Neural progenitor cell (in vitro differentiated cells): Measurements from ENCODE around the gene CD79A. TPM values are rescaled to one million over a fixed set of nuclear protein-coding genes. Genes with fewer than 3 reads are reported as not detected.
A peak's percentile ranks its signal among the peaks of the same experiment; 100 is the strongest.

ENCODE experiments used
- DNase-seq: peaks from one replicate; pipeline ENCODE4 v3.0.0-alpha.2; 2016; ENCODE audit warnings: low spot score
- H2AFZ ChIP-seq: fragments of 200-600 bp; sonication (generic); replicated peaks from 2 replicates; pipeline ENCODE4 v1.6.1; 2016; ENCODE audit warnings: antibody characterized with exemption
- H3F3A ChIP-seq: fragments of 200-600 bp; sonication (generic); 2 replicates; pipeline ENCODE4 v1.6.1; 2016; ENCODE audit warnings: antibody characterized with exemption, low read depth
- H3K27ac ChIP-seq: fragments of 200-600 bp; sonication (generic); 2 replicates; pipeline ENCODE4 v1.5.1; 2016; ENCODE audit warnings: mild to moderate bottlenecking
- H3K27me3 ChIP-seq: fragments of 200-600 bp; sonication (generic); 2 replicates; pipeline ENCODE4 v1.6.1; 2016; ENCODE audit warnings: mild to moderate bottlenecking, moderate library complexity
- H3K36me3 ChIP-seq: fragments of 200-600 bp; sonication (generic); 2 replicates; pipeline ENCODE4 v1.5.1; 2016
- H3K4me1 ChIP-seq: fragments of 200-600 bp; sonication (generic); 2 replicates; pipeline ENCODE4 v1.6.1; 2016; ENCODE audit warnings: mixed run types
- H3K4me2 ChIP-seq: fragments of 200-600 bp; sonication (generic); 2 replicates; pipeline ENCODE4 v1.6.1; 2016
- H3K4me3 ChIP-seq: fragments of 200-600 bp; sonication (generic); 2 replicates; pipeline ENCODE4 v1.5.1; 2016
- H3K79me2 ChIP-seq: fragments of 200-600 bp; sonication (generic); 2 replicates; pipeline ENCODE4 v1.6.1; 2016; ENCODE audit warnings: low read depth
- H3K9ac ChIP-seq: fragments of 200-600 bp; sonication (generic); 2 replicates; pipeline ENCODE4 v1.6.1; 2016
- H3K9me3 ChIP-seq: fragments of 200-600 bp; sonication (generic); 2 replicates; pipeline ENCODE4 v1.5.1; 2016; ENCODE audit warnings: low read depth
- H4K20me1 ChIP-seq: fragments of 200-600 bp; sonication (generic); 2 replicates; pipeline ENCODE4 v1.6.1; 2016; ENCODE audit warnings: low read depth
- H3K27ac Mint-ChIP-seq: 3 replicates; pipeline ENCODE4 v1.8.0; 2021; ENCODE audit warnings: mixed read lengths
- H3K27me3 Mint-ChIP-seq: 2 replicates; pipeline ENCODE4 v1.8.0; 2022; ENCODE audit warnings: low read depth, mild to moderate bottlenecking, inconsistent platforms, moderate library complexity, mixed read lengths; ENCODE audit not compliant: insufficient read depth
- H3K36me3 Mint-ChIP-seq: 3 replicates; pipeline ENCODE4 v1.8.0; 2021; ENCODE audit warnings: mixed read lengths
- H3K4me1 Mint-ChIP-seq: 3 replicates; pipeline ENCODE4 v1.8.0; 2021; ENCODE audit warnings: mixed read lengths
- H3K4me3 Mint-ChIP-seq: 3 replicates; pipeline ENCODE4 v1.8.0; 2021; ENCODE audit warnings: mild to moderate bottlenecking, moderate library complexity, mixed read lengths
- H3K9me3 Mint-ChIP-seq: 3 replicates; pipeline ENCODE4 v1.8.0; 2020; ENCODE audit warnings: mixed read lengths
- EZH2 ChIP-seq: fragments of 200-600 bp; sonication (generic); IDR thresholded peaks from 2 replicates; pipeline ENCODE4 v1.6.1; 2017; ENCODE audit warnings: antibody characterized with exemption, mild to moderate bottlenecking, moderate library complexity
- EZH2phosphoT487 ChIP-seq: fragments of 200-600 bp; sonication (generic); IDR thresholded peaks from 2 replicates; pipeline ENCODE4 v1.6.1; 2017; ENCODE audit warnings: antibody characterized with exemption
- microRNA-seq: library from miRNA; unstranded; fragments of <30 nt; microRNA quantifications from one replicate; pipeline ENCODE4, GENCODE V29; 2016
- small RNA-seq: library from RNA; depleted of rRNA; stranded (forward); fragments of <200 nt; gene quantifications from one replicate; pipeline ENCODE3, GENCODE V24; 2015
- total RNA-seq: library from RNA; depleted of rRNA; stranded (reverse); fragments of >200 nt; gene quantifications from 2 replicates; pipeline ENCODE4 v1.2.3, GENCODE V29; 2015; ENCODE audit warnings: low replicate concordance
- TF ChIP-seq, protein P1 (sequence below): fragments of 200-600 bp; sonication (generic); IDR thresholded peaks from 2 replicates; pipeline ENCODE4 v1.5.1; 2017; ENCODE audit warnings: antibody characterized with exemption, mild to moderate bottlenecking

CD79A gene
- total RNA-seq, 1 donor from 2014 or later = 0.11 TPM

DNA sequence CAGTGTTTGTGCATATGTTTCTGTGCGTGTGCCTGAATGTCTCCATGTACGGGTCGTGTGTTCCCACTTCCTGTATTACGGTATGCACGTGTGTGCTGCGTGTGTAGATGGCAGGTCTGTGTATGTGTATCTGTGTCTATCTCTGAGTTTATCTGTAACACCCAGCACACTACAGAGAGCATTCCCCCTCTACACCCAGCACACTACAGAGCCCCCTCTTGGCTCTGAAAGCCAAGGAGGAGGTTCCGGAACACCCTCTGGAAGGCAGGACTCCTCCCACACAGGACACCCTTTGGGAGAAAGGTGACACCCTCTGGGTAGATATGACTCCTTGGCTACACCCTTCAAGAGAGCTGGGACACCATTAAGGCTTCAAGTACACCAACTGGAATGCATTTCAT lies 53.2 kb downstream of the CD79A start:
- no peaks in the 10 kb centered on the region for H3K9me3 ChIP-seq
- peak overlapping the region; percentile 55 for H3K4me3 Mint-ChIP-seq
- H3K36me3 ChIP-seq = no peaks in the 10 kb centered on the region
- no peaks in the 10 kb centered on the region for H3K9me3 Mint-ChIP-seq
- TF ChIP-seq, protein P1, sequence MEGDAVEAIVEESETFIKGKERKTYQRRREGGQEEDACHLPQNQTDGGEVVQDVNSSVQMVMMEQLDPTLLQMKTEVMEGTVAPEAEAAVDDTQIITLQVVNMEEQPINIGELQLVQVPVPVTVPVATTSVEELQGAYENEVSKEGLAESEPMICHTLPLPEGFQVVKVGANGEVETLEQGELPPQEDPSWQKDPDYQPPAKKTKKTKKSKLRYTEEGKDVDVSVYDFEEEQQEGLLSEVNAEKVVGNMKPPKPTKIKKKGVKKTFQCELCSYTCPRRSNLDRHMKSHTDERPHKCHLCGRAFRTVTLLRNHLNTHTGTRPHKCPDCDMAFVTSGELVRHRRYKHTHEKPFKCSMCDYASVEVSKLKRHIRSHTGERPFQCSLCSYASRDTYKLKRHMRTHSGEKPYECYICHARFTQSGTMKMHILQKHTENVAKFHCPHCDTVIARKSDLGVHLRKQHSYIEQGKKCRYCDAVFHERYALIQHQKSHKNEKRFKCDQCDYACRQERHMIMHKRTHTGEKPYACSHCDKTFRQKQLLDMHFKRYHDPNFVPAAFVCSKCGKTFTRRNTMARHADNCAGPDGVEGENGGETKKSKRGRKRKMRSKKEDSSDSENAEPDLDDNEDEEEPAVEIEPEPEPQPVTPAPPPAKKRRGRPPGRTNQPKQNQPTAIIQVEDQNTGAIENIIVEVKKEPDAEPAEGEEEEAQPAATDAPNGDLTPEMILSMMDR = no peak
- TF ChIP-seq EZH2 (peak; percentile 15), EZH2phosphoT487 (no peak)
- no peak overlapping the region for H3K4me2 ChIP-seq
- H3K27ac ChIP-seq = no peak overlapping the region
- H3K27ac Mint-ChIP-seq = no peak overlapping the region
- peaks cover 44% of the 10 kb centered on the region for H4K20me1 ChIP-seq
- peaks cover 100% of the 10 kb centered on the region for H3K27me3 ChIP-seq
- H3K27me3 Mint-ChIP-seq = peaks cover 60% of the 10 kb centered on the region
- H3F3A ChIP-seq = peaks cover 26% of the 10 kb centered on the region
- no peaks in the 10 kb centered on the region for H3K79me2 ChIP-seq
- H2AFZ ChIP-seq = no peak overlapping the region
- H3K4me3 ChIP-seq = no peak overlapping the region
- H3K4me1 ChIP-seq = peaks cover 5% of the 10 kb centered on the region
- peaks cover 9% of the 10 kb centered on the region for H3K4me1 Mint-ChIP-seq
- no peak overlapping the region for H3K9ac ChIP-seq
- no peak for DNase-seq
- H3K36me3 Mint-ChIP-seq = no peaks in the 10 kb centered on the region

Small RNA genes lying within 50 kb of the gene (microRNA-seq; reads per million reads assigned to microRNA genes)
- 0.91 reads per million for gene MIR6797

Small RNA genes lying within 50 kb of the gene (small RNA-seq; reads per million reads assigned to genes)
- not detected for gene MIR6797

Other genes starting within 250 kb of the CD79A start
- not detected in 2 replicates for gene CEACAM7, start 189.0 kb upstream of the CD79A start, total RNA-seq
- gene CEACAM5, start 168.7 kb upstream of the CD79A start, total RNA-seq = not detected in 2 replicates
- not detected in 2 replicates for gene CEACAM6, start 121.7 kb upstream of the CD79A start, total RNA-seq
- gene CEACAM3, start 80.7 kb upstream of the CD79A start, total RNA-seq = not detected in 2 replicates
- gene LYPD4, start 32.6 kb upstream of the CD79A start, total RNA-seq = not detected in 2 replicates
- not detected in 2 replicates for gene DMRTC2, start 32.2 kb upstream of the CD79A start, total RNA-seq
- gene RPS19, start 17.0 kb upstream of the CD79A start, total RNA-seq = 1,422 and 2,398 TPM in 2 replicates
- gene ARHGEF1, start 5.9 kb downstream of the CD79A start, total RNA-seq = 10.9 and 25.2 TPM in 2 replicates
- 0.22 and 0.65 TPM in 2 replicates for gene ERFL, start 51.2 kb downstream of the CD79A start, total RNA-seq
- 33.1 and 108 TPM in 2 replicates for gene RABAC1, start 82.0 kb downstream of the CD79A start, total RNA-seq
- gene ATP1A3, start 117.0 kb downstream of the CD79A start, total RNA-seq = 1.6 TPM in 1 of 2 replicates, not detected in the other
- gene GRIK5, start 192.9 kb downstream of the CD79A start, total RNA-seq = 5.8 and 19.4 TPM in 2 replicates
- 13.4 and 35.6 TPM in 2 replicates for gene ZNF574, start 198.9 kb downstream of the CD79A start, total RNA-seq